IPS-20b (cell line): Measurements from ENCODE around the gene RIMBP2.

Experiments
- H3K27ac ChIP-seq: one replicate; pipeline ENCODE4 v1.5.1; 2013; ENCODE audit warnings: low read length
- H3K27me3 ChIP-seq: 2 replicates; pipeline ENCODE4 v1.6.1; 2013; ENCODE audit warnings: mild to moderate bottlenecking, low read length, inconsistent platforms; ENCODE audit not compliant: insufficient read depth
- H3K36me3 ChIP-seq: 2 replicates; pipeline ENCODE4 v1.6.1; 2013; ENCODE audit warnings: low read depth, mild to moderate bottlenecking, inconsistent platforms, low read length, moderate library complexity; ENCODE audit not compliant: insufficient read depth
- H3K4me1 ChIP-seq: 2 replicates; pipeline ENCODE4 v1.6.1; 2013; ENCODE audit warnings: mild to moderate bottlenecking, control low read depth, inconsistent platforms, low read length, moderate library complexity; ENCODE audit not compliant: insufficient read depth
- H3K4me3 ChIP-seq: 2 replicates; pipeline ENCODE4 v1.5.1; 2013; ENCODE audit warnings: mild to moderate bottlenecking, low read length, inconsistent platforms
- H3K9ac ChIP-seq: 2 replicates; pipeline ENCODE4 v1.6.1; 2013; ENCODE audit warnings: low read depth, mild to moderate bottlenecking, inconsistent platforms, low read length, moderate library complexity
- H3K9me3 ChIP-seq: 2 replicates; pipeline ENCODE4 v1.6.1; 2013; ENCODE audit warnings: mild to moderate bottlenecking, low read depth, low read length, inconsistent platforms; ENCODE audit not compliant: insufficient read depth

Gene RIMBP2

GRCh38 chr12:130617219-130617618 lies 98.9 kb downstream of the RIMBP2 start:
- H3K27ac ChIP-seq, result no peak overlapping the region
- H3K36me3 ChIP-seq, result no peaks in the 10 kb centered on the region
- H3K27me3 ChIP-seq, result no peaks in the 10 kb centered on the region
- H3K4me1 ChIP-seq, result no peaks in the 10 kb centered on the region
- H3K4me3 ChIP-seq, result no peak overlapping the region
- no peak overlapping the region for H3K9ac ChIP-seq
- H3K9me3 ChIP-seq, result no peaks in the 10 kb centered on the region

GRCh38 chr12:130615861-130616345 lies 100.2 kb downstream of the RIMBP2 start:
- H3K9ac ChIP-seq, result no peak overlapping the region
- H3K9me3 ChIP-seq, result no peaks in the 10 kb centered on the region
- no peaks in the 10 kb centered on the region for H3K4me1 ChIP-seq
- no peaks in the 10 kb centered on the region for H3K36me3 ChIP-seq
- H3K4me3 ChIP-seq, result no peak overlapping the region
- no peaks in the 10 kb centered on the region for H3K27me3 ChIP-seq
- no peak overlapping the region for H3K27ac ChIP-seq

GRCh38 chr12:130614530-130614905 lies 101.6 kb downstream of the RIMBP2 start:
- Histone ChIP-seq H3K36me3 (no peaks in the 10 kb centered on the region), H3K27me3 (no peaks in the 10 kb centered on the region), H3K27ac (no peak overlapping the region), H3K9ac (no peak overlapping the region), H3K4me3 (no peak overlapping the region), H3K4me1 (no peaks in the 10 kb centered on the region), H3K9me3 (no peaks in the 10 kb centered on the region)

GRCh38 chr12:130613831-130614529 lies 102.1 kb downstream of the RIMBP2 start:
- Histone ChIP-seq H3K27ac (no peak overlapping the region), H3K9ac (no peak overlapping the region), H3K36me3 (no peaks in the 10 kb centered on the region), H3K4me1 (no peaks in the 10 kb centered on the region), H3K9me3 (no peaks in the 10 kb centered on the region), H3K27me3 (no peaks in the 10 kb centered on the region), H3K4me3 (no peak overlapping the region)

- Histone ChIP-seq H3K9me3 (no peaks in the 10 kb centered on the region), H3K36me3 (no peaks in the 10 kb centered on the region), H3K27me3 (no peaks in the 10 kb centered on the region), H3K4me1 (no peaks in the 10 kb centered on the region), H3K4me3 (no peak overlapping the region), H3K27ac (no peak overlapping the region), H3K9ac (no peak overlapping the region)
Observed at GRCh38 chr12:130613131-130613530, 103.0 kb downstream of the RIMBP2 start.

- no peak overlapping the region for H3K27ac ChIP-seq
- no peak overlapping the region for H3K4me3 ChIP-seq
- H3K36me3 ChIP-seq, result no peaks in the 10 kb centered on the region
- H3K9me3 ChIP-seq, result no peaks in the 10 kb centered on the region
- H3K4me1 ChIP-seq, result no peaks in the 10 kb centered on the region
- H3K27me3 ChIP-seq, result no peaks in the 10 kb centered on the region
- no peak overlapping the region for H3K9ac ChIP-seq
Observed at GRCh38 chr12:130611026-130611905, 104.8 kb downstream of the RIMBP2 start.

- no peaks in the 10 kb centered on the region for H3K4me1 ChIP-seq
- no peaks in the 10 kb centered on the region for H3K27me3 ChIP-seq
- no peaks in the 10 kb centered on the region for H3K9me3 ChIP-seq
- H3K36me3 ChIP-seq, result no peaks in the 10 kb centered on the region
- no peak overlapping the region for H3K4me3 ChIP-seq
- H3K9ac ChIP-seq, result no peak overlapping the region
- no peak overlapping the region for H3K27ac ChIP-seq
Observed at GRCh38 chr12:130609966-130610365, 106.1 kb downstream of the RIMBP2 start.

GRCh38 chr12:130608831-130609230 lies 107.3 kb downstream of the RIMBP2 start:
- Histone ChIP-seq H3K36me3 (no peaks in the 10 kb centered on the region), H3K27me3 (no peaks in the 10 kb centered on the region), H3K4me3 (no peak overlapping the region), H3K9me3 (no peaks in the 10 kb centered on the region), H3K9ac (no peak overlapping the region), H3K27ac (no peak overlapping the region), H3K4me1 (no peaks in the 10 kb centered on the region)

GRCh38 chr12:130608132-130608531 lies 108.0 kb downstream of the RIMBP2 start:
- Histone ChIP-seq H3K4me3 (no peak overlapping the region), H3K4me1 (no peaks in the 10 kb centered on the region), H3K36me3 (no peaks in the 10 kb centered on the region), H3K9ac (no peak overlapping the region), H3K27ac (no peak overlapping the region), H3K9me3 (no peaks in the 10 kb centered on the region), H3K27me3 (no peaks in the 10 kb centered on the region)

GRCh38 chr12:130606231-130606630 lies 109.9 kb downstream of the RIMBP2 start:
- H3K27me3 ChIP-seq, result no peaks in the 10 kb centered on the region
- H3K4me1 ChIP-seq, result no peaks in the 10 kb centered on the region
- H3K9ac ChIP-seq, result no peak overlapping the region
- no peak overlapping the region for H3K4me3 ChIP-seq
- H3K27ac ChIP-seq, result no peak overlapping the region
- H3K36me3 ChIP-seq, result no peaks in the 10 kb centered on the region
- no peaks in the 10 kb centered on the region for H3K9me3 ChIP-seq

- no peaks in the 10 kb centered on the region for H3K27me3 ChIP-seq
- H3K4me1 ChIP-seq, result no peaks in the 10 kb centered on the region
- H3K36me3 ChIP-seq, result no peaks in the 10 kb centered on the region
- H3K27ac ChIP-seq, result no peak overlapping the region
- no peak overlapping the region for H3K9ac ChIP-seq
- H3K4me3 ChIP-seq, result no peak overlapping the region
- H3K9me3 ChIP-seq, result no peaks in the 10 kb centered on the region
Observed at GRCh38 chr12:130603396-130603965, 112.6 kb downstream of the RIMBP2 start.
